ENCODE data around the gene SPEN. TPM values are rescaled to one million over a fixed set of nuclear protein-coding genes. Genes with fewer than 3 reads are reported as not detected.

The SPEN gene
- total RNA-seq, 2 donors from 2014 or later, result 27.8 to 38.9 TPM

GRCh38 chr1:15933684-15934083, 86.2 kb downstream of the SPEN start:
- H3K27ac ChIP-seq, result no peak overlapping the region
- H3K4me1 ChIP-seq, result peaks cover 9% of the 10 kb centered on the region
- DNase-seq (no peak), ATAC-seq (no peak)
- TF ChIP-seq CTCF (IDR thresholded peaks at IDR 0.05) (no peak), POLR2A (IDR thresholded peaks at IDR 0.05) (no peak)
- no peak overlapping the region for H3K4me3 ChIP-seq
- intact Hi-C loops (cut with DNase I), result no loop called here
- 67 to 94% methylated on average over 4 to 5 of the region's 5 CpGs for WGBS, 2 donors
- H3K27me3 ChIP-seq, result no peaks in the 10 kb centered on the region
- peaks cover 11 to 50% of the 10 kb centered on the region in 2 donors for H3K36me3 ChIP-seq (replicated peaks in 1 of 2; ENCODE audit: insufficient read depth in 1 of 2, low read depth in 2 of 2)
- no peaks in the 10 kb centered on the region for H3K9me3 ChIP-seq

DNA sequence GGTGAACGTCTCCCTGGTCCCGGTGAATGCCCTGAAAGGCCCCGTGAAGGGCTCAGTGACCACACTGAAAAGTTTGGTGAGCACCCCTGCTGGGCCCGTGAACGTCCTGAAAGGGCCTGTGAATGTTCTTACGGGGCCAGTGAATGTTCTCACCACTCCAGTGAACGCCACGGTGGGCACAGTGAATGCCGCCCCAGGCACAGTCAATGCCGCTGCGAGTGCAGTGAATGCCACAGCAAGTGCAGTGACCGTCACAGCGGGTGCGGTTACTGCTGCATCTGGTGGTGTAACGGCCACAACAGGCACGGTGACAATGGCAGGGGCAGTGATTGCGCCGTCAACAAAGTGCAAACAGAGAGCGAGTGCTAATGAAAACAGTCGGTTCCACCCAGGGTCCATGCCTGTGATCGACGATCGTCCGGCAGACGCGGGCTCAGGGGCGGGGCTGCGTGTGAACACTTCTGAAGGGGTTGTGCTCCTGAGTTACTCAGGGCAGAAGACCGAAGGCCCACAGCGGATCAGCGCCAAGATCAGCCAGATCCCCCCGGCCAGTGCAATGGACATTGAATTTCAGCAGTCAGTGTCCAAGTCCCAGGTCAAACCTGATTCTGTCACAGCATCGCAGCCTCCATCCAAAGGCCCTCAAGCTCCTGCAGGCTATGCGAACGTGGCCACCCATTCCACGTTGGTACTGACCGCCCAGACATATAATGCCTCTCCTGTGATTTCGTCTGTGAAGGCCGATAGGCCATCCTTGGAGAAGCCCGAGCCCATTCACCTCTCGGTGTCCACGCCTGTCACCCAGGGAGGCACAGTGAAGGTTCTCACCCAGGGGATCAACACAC, 86.9 kb downstream of the SPEN start:
- H3K4me1 ChIP-seq, result peaks cover 10% of the 10 kb centered on the region
- DNase-seq (no peak), ATAC-seq (no peak)
- TF ChIP-seq CTCF (IDR thresholded peaks at IDR 0.05) (no peak), POLR2A (IDR thresholded peaks at IDR 0.05) (no peak)
- intact Hi-C loops (cut with DNase I), result no loop called here
- H3K9me3 ChIP-seq, result no peaks in the 10 kb centered on the region
- H3K36me3 ChIP-seq (replicated peaks in 1 of 2; ENCODE audit: insufficient read depth in 1 of 2, low read depth in 2 of 2), result peaks cover 11 to 45% of the 10 kb centered on the region in 2 donors
- no peak overlapping the region for H3K4me3 ChIP-seq
- 92% methylated on average over 30 to 41 of the region's 42 CpGs for WGBS, 2 donors
- no peaks in the 10 kb centered on the region for H3K27me3 ChIP-seq
- no peak overlapping the region for H3K27ac ChIP-seq

GRCh38 chr1:15935056-15935950, 87.8 kb downstream of the SPEN start:
- Histone ChIP-seq H3K27ac (no peak overlapping the region), H3K36me3 (replicated peaks in 1 of 2; ENCODE audit: insufficient read depth in 1 of 2, low read depth in 2 of 2) (peaks cover 11 to 40% of the 10 kb centered on the region in 2 donors), H3K27me3 (no peaks in the 10 kb centered on the region), H3K4me3 (no peak overlapping the region), H3K4me1 (peaks cover 15% of the 10 kb centered on the region), H3K9me3 (no peaks in the 10 kb centered on the region)
- no peak for TF ChIP-seq CTCF (IDR thresholded peaks at IDR 0.05)
- TF ChIP-seq POLR2A (IDR thresholded peaks at IDR 0.05), result no peak
- DNase-seq, result no peak
- no peak for ATAC-seq
- intact Hi-C loops (cut with DNase I), result no loop called here
- 91 to 94% methylated on average over 9 to 27 of the region's 29 CpGs for WGBS, 2 donors

- H3K27ac ChIP-seq, result no peak overlapping the region
- H3K9me3 ChIP-seq, result no peaks in the 10 kb centered on the region
- WGBS, 2 donors, result 98% methylated on average over 10 of the region's 10 CpGs
- ATAC-seq, result no peak
- intact Hi-C loops (cut with DNase I), result no loop called here
- no peak overlapping the region for H3K4me3 ChIP-seq
- no peaks in the 10 kb centered on the region for H3K27me3 ChIP-seq
- H3K4me1 ChIP-seq, result peaks cover 15% of the 10 kb centered on the region
- no peak for TF ChIP-seq POLR2A (IDR thresholded peaks at IDR 0.05)
- TF ChIP-seq CTCF (IDR thresholded peaks at IDR 0.05), result no peak
- no peak for DNase-seq
- peaks cover 7 to 37% of the 10 kb centered on the region in 2 donors for H3K36me3 ChIP-seq (replicated peaks in 1 of 2; ENCODE audit: insufficient read depth in 1 of 2, low read depth in 2 of 2)
Observed at GRCh38 chr1:15936025-15936424, 88.5 kb downstream of the SPEN start.
